NOMO-1 treated with dmso at 0.1 percent for 144 hours (cell line): ENCODE results near the gene ROBO1.

Experiments
- DNase-seq: peaks from one replicate; lab custom pipeline; 2025; ENCODE audit not compliant: unreplicated experiment; lab: John Stamatoyannopoulos, UW

ROBO1 gene

DNA sequence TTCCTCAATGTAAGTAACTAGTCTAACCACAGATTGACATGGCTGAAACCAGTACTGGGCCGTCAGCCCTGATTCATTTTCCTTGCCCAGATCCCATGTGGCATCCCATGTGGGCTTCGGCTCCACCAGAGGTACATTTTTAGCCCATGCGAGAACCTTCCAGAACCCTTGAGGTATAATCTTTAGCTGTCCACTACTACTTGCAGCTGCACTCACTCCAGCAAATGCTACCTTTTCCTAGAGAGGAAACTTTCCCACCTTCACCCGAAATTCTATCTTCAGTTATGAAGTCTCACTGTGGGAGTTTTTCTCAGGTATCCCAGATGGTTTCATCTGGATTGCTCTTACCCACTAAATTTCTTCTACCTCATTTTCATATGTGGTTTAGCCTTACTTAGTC lies 907.2 kb downstream of the ROBO1 start:
- DNase-seq: no peak

GRCh38 chr3:78858910-78859309 lies 908.9 kb downstream of the ROBO1 start:
- DNase-seq: no peak

GRCh38 chr3:78858174-78858573 lies 909.6 kb downstream of the ROBO1 start:
- no peak for DNase-seq

- no peak for DNase-seq
These were observed 910.2 kb downstream of the ROBO1 start for GRCh38 chr3:78857494-78858111.

DNA sequence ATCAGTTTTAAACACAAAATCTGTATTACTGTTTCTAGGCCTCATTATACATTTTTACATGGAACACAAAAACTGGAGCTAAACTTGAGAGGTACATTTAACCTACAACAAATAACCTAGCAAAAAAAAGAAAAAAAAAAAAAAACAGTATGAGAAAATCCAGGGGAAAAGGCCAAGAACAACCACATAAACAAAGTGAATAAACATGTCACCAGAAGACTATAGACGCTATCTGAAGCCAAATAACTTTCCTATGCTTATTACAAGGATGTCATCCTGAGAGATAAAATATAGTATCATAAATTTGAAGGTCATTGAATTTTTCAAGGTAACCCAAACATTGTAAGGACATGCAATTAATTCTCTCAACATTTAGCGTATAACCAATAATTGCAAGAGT lies 911.6 kb downstream of the ROBO1 start:
- DNase-seq: no peak

DNA sequence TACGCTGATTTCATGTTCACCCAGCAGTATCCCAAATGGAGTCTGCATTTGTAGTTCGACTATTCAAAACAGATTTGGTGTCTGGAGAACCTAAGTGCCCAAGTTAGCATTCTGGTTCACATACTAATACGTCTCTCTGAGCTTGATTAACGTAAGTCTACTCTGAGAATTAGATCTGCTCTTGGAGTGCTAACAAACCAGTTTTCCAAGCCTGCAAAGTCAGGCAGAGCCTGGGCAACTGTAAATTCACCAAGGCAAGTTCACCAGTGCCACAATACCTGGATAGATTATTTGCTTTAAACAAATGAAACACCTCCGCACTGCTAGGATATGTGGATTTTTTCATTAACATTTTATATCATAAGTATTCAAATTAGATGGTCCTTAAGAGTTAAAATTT lies 912.6 kb downstream of the ROBO1 start:
- no peak for DNase-seq

GRCh38 chr3:78848392-78849288 lies 919.2 kb downstream of the ROBO1 start:
- DNase-seq: no peak

DNA sequence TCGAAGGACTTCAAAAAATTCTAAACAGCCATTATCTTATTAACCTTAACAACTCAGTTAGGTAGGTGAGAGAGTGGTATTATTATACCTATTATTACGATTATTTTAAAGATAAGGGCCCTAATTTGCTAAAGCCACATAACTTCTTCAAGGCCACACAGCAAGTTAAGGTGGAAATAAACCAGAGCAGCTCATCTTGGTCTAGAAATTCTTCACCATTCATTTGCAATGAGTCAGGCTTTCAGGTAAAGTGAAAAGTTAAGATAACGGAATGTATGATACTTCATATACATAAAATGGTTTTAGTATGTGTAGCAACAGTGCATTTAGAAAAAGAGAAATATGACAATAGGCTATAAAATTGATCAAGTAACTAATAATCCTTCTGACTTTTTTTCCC lies 920.2 kb downstream of the ROBO1 start:
- no peak for DNase-seq

- DNase-seq: no peak
These were observed 920.6 kb downstream of the ROBO1 start for GRCh38 chr3:78847203-78847602.

GRCh38 chr3:78846718-78847117 lies 921.1 kb downstream of the ROBO1 start:
- no peak for DNase-seq

GRCh38 chr3:78845605-78846004 lies 922.2 kb downstream of the ROBO1 start:
- no peak for DNase-seq

DNA sequence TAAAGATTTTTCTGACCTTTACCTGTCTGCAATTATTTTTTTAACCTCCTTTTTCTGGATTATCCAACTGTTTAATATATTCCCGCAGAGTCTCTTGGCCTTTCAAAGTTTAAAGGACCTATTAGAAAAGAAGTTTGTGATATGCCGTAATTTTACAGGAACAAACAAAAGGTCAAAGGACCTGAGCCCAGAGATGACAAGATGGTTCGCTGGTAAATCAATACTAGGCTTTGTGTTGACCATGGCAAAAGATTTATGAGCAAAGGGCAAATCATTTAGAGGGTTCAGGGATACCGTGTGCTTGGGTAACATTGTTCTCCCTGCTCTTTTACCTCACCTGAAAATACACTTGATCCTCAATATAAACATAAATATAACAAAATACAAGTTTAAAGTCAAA lies 923.5 kb downstream of the ROBO1 start:
- DNase-seq: no peak

GRCh38 chr3:78839693-78840092 lies 928.1 kb downstream of the ROBO1 start:
- no peak for DNase-seq

DNA sequence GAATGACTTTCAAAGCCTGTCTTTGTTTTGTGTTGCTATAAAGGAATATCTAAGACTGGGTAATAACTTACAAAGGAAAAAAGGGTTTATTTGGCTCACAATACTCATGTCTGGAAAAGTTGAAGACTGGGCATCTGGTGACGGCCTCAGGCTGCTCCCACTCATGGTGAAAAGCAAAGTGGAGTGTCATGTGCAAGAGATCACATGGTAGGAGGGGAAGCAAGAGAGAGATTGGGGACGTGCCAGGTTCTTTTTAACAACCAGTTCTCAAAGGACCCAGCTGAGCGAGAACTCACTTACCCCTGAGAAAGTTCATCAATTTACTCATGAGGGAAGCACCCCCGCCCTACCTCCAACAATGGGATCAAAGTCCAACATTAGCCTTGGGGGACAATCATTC lies 929.4 kb downstream of the ROBO1 start:
- DNase-seq: no peak

GRCh38 chr3:78834910-78835309 lies 932.9 kb downstream of the ROBO1 start:
- no peak for DNase-seq

DNA sequence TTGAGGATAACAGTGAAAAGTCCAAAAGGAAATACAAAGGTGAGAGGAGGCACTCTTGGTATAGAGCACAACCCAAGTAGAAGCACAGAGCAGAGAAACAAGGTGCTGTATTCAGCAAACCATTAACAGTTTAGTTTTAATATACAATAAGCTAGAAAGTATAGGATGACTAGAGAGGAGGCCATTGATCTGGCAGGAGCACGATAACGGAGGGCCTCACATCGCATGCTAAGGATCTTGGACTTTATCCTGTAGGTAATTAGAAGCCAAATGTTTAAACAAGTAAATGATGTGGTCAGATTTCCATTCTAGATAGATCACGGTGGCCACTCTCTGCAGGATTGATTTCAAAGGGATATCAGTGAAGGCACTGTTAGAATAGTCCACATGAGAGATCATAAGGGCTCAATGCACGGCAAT lies 935.0 kb downstream of the ROBO1 start:
- no peak for DNase-seq

DNA sequence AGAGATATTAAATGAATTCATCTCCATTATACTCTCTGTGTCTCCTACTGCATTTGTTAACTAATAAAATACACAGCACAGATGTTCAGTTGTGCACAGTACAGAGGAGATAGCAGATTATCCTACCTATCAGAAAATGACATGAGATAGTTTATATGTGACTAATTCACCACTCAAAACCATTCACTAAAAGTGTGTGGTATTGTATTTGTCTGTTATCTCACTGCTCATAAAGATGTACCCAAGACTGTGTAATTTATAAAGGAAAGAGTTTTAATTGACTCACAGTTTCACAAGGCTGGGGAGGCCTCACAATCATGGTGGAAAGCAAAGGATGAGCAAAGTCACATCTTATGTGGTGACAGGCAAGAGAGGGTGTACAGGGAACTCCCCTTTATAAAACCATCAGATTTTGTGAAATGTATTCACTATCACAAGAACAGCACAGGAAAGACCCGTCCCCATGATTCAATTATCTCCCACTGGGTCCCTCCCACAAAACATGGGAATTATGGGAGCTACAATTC lies 936.3 kb downstream of the ROBO1 start:
- no peak for DNase-seq

GRCh38 chr3:78830470-78830869 lies 937.3 kb downstream of the ROBO1 start:
- no peak for DNase-seq

GRCh38 chr3:78827618-78828017 lies 940.2 kb downstream of the ROBO1 start:
- DNase-seq: no peak

GRCh38 chr3:78825858-78826215 lies 942.0 kb downstream of the ROBO1 start:
- DNase-seq: no peak

DNA sequence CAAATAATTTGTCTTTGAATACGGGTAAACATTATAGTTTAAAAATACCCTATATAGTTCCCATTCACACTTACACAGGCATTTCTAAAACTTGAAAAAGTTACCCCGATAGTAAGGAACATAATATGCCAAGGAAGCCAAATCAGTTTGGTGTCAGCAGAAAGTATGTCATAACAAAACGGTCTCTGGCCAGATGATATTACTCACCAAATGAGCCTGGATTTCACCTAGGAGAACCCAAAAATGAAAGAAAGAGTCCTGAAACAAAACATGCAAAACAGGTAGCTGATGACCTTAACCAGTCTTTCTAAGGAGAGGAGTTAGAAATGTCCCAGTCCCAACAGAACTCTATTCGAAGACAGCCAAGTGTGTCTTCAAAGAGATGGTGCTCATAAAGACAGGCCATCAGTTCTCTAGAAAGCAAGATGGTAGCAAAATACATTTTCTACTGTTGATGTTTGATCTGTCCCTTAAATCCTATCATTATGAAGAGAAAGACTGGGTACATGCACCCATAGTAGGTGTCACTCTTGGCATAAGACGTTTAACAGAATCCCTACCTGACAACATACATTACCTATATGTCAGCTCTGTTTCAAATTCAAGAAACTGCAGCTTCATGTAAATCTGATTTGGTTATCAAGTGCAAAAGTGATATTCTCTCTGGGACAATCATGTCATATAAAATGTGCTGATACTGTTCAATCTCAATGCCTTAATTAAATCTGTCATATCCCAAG lies 942.5 kb downstream of the ROBO1 start:
- DNase-seq: no peak

DNA sequence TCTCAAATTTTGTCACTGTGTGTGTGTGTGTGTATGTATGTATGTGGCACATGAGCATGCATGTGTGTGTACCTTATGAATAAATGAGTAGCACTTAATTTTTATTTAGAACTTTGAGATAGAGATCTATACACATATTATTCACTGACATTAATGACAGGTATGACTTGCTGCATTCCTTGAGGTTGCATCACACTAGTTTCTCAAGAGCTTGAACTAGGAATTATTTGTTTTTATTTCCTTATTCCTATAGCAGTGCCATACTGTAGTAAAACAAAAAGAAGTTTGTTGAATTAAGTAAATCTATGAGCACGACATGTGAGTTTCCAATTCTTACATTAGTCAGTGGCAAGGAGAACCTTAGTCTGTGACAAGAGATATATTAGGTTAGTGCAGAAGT lies 943.9 kb downstream of the ROBO1 start:
- no peak for DNase-seq
